ENCODE data around the gene NACA.
"Not testable (repeated sequence)": the region's sequence is repeated elsewhere in the genome, so short reads cannot be mapped to it uniquely, and the experiment has no call there.

DNA sequence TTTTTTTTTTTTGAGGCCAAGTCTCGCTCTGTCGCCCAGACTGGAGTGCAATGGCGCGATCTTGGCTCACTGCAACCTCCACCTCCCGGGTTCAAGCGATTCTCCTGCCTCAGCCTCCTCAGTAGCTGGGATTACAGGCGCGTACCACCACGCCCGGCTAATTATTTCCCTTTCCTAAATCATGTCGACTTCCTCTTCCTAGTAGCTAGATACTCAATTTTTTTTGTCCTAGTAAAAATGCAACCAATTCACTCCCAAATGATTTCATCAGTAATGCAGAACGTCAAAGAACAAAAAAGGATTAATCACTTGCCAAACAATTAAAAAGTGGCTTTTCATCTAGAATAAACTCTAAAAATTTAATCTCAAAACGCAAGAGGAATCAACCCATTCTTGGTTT, 25.5 kb upstream of the NACA start:
- TF ChIP-seq, protein P1, sequence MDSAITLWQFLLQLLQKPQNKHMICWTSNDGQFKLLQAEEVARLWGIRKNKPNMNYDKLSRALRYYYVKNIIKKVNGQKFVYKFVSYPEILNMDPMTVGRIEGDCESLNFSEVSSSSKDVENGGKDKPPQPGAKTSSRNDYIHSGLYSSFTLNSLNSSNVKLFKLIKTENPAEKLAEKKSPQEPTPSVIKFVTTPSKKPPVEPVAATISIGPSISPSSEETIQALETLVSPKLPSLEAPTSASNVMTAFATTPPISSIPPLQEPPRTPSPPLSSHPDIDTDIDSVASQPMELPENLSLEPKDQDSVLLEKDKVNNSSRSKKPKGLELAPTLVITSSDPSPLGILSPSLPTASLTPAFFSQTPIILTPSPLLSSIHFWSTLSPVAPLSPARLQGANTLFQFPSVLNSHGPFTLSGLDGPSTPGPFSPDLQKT (IDR thresholded peaks at IDR 0.05; ENCODE audit: borderline replicate concordance, low read depth, low read length): not testable (repeated sequence)
- TF ChIP-seq, protein P2, sequence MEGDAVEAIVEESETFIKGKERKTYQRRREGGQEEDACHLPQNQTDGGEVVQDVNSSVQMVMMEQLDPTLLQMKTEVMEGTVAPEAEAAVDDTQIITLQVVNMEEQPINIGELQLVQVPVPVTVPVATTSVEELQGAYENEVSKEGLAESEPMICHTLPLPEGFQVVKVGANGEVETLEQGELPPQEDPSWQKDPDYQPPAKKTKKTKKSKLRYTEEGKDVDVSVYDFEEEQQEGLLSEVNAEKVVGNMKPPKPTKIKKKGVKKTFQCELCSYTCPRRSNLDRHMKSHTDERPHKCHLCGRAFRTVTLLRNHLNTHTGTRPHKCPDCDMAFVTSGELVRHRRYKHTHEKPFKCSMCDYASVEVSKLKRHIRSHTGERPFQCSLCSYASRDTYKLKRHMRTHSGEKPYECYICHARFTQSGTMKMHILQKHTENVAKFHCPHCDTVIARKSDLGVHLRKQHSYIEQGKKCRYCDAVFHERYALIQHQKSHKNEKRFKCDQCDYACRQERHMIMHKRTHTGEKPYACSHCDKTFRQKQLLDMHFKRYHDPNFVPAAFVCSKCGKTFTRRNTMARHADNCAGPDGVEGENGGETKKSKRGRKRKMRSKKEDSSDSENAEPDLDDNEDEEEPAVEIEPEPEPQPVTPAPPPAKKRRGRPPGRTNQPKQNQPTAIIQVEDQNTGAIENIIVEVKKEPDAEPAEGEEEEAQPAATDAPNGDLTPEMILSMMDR (tag by site-specific recombination; IDR thresholded peaks at IDR 0.05): not testable (repeated sequence)
- not testable (repeated sequence) for TF ChIP-seq KLF1 (tag by site-specific recombination; IDR thresholded peaks at IDR 0.05); ZNF785 (tag by site-specific recombination; IDR thresholded peaks at IDR 0.05); ZFP3 (tag by site-specific recombination; IDR thresholded peaks at IDR 0.05; ENCODE audit: low read depth); ZNF157 (tag by site-specific recombination; IDR thresholded peaks at IDR 0.05); ZNF394 (tag by site-specific recombination; IDR thresholded peaks at IDR 0.05; ENCODE audit: borderline replicate concordance); ZNF121 (tag by site-specific recombination; IDR thresholded peaks at IDR 0.05)
- TF ChIP-seq, protein P3, sequence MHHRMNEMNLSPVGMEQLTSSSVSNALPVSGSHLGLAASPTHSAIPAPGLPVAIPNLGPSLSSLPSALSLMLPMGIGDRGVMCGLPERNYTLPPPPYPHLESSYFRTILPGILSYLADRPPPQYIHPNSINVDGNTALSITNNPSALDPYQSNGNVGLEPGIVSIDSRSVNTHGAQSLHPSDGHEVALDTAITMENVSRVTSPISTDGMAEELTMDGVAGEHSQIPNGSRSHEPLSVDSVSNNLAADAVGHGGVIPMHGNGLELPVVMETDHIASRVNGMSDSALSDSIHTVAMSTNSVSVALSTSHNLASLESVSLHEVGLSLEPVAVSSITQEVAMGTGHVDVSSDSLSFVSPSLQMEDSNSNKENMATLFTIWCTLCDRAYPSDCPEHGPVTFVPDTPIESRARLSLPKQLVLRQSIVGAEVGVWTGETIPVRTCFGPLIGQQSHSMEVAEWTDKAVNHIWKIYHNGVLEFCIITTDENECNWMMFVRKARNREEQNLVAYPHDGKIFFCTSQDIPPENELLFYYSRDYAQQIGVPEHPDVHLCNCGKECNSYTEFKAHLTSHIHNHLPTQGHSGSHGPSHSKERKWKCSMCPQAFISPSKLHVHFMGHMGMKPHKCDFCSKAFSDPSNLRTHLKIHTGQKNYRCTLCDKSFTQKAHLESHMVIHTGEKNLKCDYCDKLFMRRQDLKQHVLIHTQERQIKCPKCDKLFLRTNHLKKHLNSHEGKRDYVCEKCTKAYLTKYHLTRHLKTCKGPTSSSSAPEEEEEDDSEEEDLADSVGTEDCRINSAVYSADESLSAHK (tag by site-specific recombination; IDR thresholded peaks at IDR 0.05): not testable (repeated sequence)

Data from HEK293 (cell line).